ENCODE measurements around the gene DHFR. TPM values are rescaled to one million over a fixed set of nuclear protein-coding genes. Genes with fewer than 3 reads are reported as not detected.

DHFR gene
- total and polyA plus RNA-seq, 9 of the 15 experiments (the other 6 are each of a cell fraction or from before 2014, with no cell fraction given), result 45.6 to 176 (median 97.7) TPM

DNA sequence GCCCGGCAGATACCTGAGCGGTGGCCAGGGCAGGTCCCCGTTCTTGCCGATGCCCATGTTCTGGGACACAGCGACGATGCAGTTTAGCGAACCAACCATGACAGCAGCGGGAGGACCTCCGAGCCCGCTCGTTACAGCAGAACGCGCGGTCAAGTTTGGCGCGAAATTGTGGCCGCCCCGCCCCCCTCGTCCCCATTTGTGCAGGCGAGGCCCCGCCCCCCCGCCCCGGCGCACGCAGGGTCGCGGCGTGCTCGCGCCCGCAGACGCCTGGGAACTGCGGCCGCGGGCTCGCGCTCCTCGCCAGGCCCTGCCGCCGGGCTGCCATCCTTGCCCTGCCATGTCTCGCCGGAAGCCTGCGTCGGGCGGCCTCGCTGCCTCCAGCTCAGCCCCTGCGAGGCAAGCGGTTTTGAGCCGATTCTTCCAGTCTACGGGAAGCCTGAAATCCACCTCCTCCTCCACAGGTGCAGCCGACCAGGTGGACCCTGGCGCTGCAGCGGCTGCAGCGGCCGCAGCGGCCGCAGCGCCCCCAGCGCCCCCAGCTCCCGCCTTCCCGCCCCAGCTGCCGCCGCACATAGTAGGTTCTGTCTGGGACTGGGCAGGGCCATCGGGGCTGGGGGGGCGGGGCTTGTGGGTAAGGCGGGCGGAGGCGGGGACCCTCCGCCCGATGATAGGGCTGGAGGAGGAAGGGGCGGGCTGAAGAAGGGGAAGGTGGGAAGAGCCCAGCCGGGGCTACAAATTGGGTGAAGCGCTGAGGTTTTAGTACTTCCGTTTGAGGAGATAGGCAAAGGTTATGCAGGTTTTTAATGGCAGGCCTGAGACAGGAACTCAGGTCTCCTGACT, at the start of gene DHFR, which contains the start of gene MSH3 (continued):
- peak; percentile 85 for TF ChIP-seq VEZF1 (CRISPR knock-in tag; IDR thresholded peaks at IDR 0.05)
- no peak for TF ChIP-seq ZNF212 (CRISPR knock-in tag; IDR thresholded peaks at IDR 0.05)
- 0 out of 2 replicates have a peak, but pooled peaks have one; percentile 17 for TF ChIP-seq THAP12 (CRISPR knock-in tag; IDR thresholded peaks at IDR 0.05)
- peak; percentile 65 for TF ChIP-seq CCNT2 (IDR thresholded peaks at IDR 0.05; ENCODE audit: borderline replicate concordance, extremely low read depth, insufficient read length, low read depth, low read length)
- TF ChIP-seq ZNF740 (CRISPR knock-in tag; IDR thresholded peaks at IDR 0.05), result no peak
- no peak for TF ChIP-seq ZNF740 (tag; IDR thresholded peaks at IDR 0.05)
- TF ChIP-seq, protein P1, sequence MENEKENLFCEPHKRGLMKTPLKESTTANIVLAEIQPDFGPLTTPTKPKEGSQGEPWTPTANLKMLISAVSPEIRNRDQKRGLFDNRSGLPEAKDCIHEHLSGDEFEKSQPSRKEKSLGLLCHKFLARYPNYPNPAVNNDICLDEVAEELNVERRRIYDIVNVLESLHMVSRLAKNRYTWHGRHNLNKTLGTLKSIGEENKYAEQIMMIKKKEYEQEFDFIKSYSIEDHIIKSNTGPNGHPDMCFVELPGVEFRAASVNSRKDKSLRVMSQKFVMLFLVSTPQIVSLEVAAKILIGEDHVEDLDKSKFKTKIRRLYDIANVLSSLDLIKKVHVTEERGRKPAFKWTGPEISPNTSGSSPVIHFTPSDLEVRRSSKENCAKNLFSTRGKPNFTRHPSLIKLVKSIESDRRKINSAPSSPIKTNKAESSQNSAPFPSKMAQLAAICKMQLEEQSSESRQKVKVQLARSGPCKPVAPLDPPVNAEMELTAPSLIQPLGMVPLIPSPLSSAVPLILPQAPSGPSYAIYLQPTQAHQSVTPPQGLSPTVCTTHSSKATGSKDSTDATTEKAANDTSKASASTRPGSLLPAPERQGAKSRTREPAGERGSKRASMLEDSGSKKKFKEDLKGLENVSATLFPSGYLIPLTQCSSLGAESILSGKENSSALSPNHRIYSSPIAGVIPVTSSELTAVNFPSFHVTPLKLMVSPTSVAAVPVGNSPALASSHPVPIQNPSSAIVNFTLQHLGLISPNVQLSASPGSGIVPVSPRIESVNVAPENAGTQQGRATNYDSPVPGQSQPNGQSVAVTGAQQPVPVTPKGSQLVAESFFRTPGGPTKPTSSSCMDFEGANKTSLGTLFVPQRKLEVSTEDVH (IDR thresholded peaks at IDR 0.05; ENCODE audit: low read depth, partially characterized antibody), result peak; percentile 85
- 0 out of 2 replicates have a peak, but pooled peaks have one; percentile 10 for TF ChIP-seq SIN3B (IDR thresholded peaks at IDR 0.05; ENCODE audit: low read depth)
- TF ChIP-seq, protein P2, sequence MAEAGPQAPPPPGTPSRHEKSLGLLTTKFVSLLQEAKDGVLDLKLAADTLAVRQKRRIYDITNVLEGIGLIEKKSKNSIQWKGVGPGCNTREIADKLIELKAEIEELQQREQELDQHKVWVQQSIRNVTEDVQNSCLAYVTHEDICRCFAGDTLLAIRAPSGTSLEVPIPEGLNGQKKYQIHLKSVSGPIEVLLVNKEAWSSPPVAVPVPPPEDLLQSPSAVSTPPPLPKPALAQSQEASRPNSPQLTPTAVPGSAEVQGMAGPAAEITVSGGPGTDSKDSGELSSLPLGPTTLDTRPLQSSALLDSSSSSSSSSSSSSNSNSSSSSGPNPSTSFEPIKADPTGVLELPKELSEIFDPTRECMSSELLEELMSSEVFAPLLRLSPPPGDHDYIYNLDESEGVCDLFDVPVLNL (CRISPR knock-in tag; IDR thresholded peaks at IDR 0.05; ENCODE audit: low read depth), result peak; percentile 84; the same call in 1 of the 2 replicates
- TF ChIP-seq ZBTB33 (CRISPR knock-in tag; IDR thresholded peaks at IDR 0.05), result 0 out of 2 replicates have a peak, but pooled peaks have one; percentile 43
- TF ChIP-seq ATF1 (CRISPR knock-in tag; IDR thresholded peaks at IDR 0.05), result no peak
- no peak for TF ChIP-seq ATF1 (tag; IDR thresholded peaks at IDR 0.05)
- peak; percentile 81 for TF ChIP-seq ZFX (CRISPR knock-in tag; IDR thresholded peaks at IDR 0.05)
- peak; percentile 61 for TF ChIP-seq EGR1 (conservative IDR thresholded peaks at IDR 0.05)
